Prostate gland (tissue), 2 donors: Measurements from ENCODE around the gene RDH8. TPM values are rescaled to one million over a fixed set of nuclear protein-coding genes. Genes with fewer than 3 reads are reported as not detected.

ENCODE experiments used
- DNase-seq: peaks from one replicate; pipeline ENCODE4 v3.0.0-alpha.2; 2019; ENCODE audit warnings: low spot score
- H3K27ac ChIP-seq, 2 donors: fragments of 200-600 bp; sonication (generic); 2 replicates each; pipeline ENCODE4 v1.5.1; 2017 to 2019
- H3K27me3 ChIP-seq: fragments of 200-600 bp; sonication (generic); replicated peaks from 2 replicates; pipeline ENCODE4 v1.5.1; 2019; ENCODE audit not compliant: insufficient read depth
- H3K36me3 ChIP-seq, 2 donors: fragments of 200-600 bp; sonication (generic); 1 replicate in 1 of 2; 2 replicates in 1 of 2; pipeline versions ENCODE4 v1.5.1 to v1.8.1; 2017 to 2019
- H3K4me1 ChIP-seq: fragments of 200-600 bp; sonication (generic); replicated peaks from 2 replicates; pipeline ENCODE4 v1.5.1; 2019
- H3K4me3 ChIP-seq, 2 donors: fragments of 200-600 bp; sonication (generic); 2 replicates each; pipeline ENCODE4 v1.5.1; 2017 to 2019
- H3K9me3 ChIP-seq: fragments of 200-600 bp; sonication (generic); 2 replicates; pipeline ENCODE4 v1.5.1; 2017
- CTCF ChIP-seq, 4 experiments: fragments of 200-600 bp in 2 of 4; fragments of 450-650 bp in 2 of 4; sonication (generic) in 2 of 4; IDR thresholded peaks; 1 replicate in 3 of 4; 2 replicates in 1 of 4; pipeline ENCODE4 v1.5.1; 2016 to 2019; ENCODE audit warnings: antibody characterized with exemption in 4 of 4, mild to moderate bottlenecking in 2 of 4, moderate library complexity in 2 of 4
- POLR2A ChIP-seq: fragments of 450-650 bp; IDR thresholded peaks from one replicate; pipeline ENCODE4 v1.6.1; 2016; ENCODE audit warnings: antibody characterized with exemption, mild to moderate bottlenecking
- POLR2AphosphoS5 ChIP-seq: sonication (generic); formaldehyde crosslinking; IDR thresholded peaks from one replicate; pipeline ENCODE4 v1.6.1; 2017; ENCODE audit warnings: antibody characterized with exemption
- WGBS: methylation state at CpG from one replicate; pipeline ENCODE4 v1.1.5; 2018; 5-methylcytosine and 5-hydroxymethylcytosine counted together
- intact Hi-C: fragments of 100-400 bp; cut with DNase I; formaldehyde crosslinking; loops from one replicate; pipeline ENCODE4 v1.14.2; 2022
- total RNA-seq, 2 donors: library from RNA; depleted of rRNA; stranded (reverse); fragments of >200 nt; gene quantifications; one replicate each; pipeline ENCODE4 v1.1.0, GENCODE V29; 2016

The RDH8 gene
- total RNA-seq, 2 donors from 2014 or later = not detected

GRCh38 chr19:10052602-10053360 lies 39.5 kb downstream of the RDH8 start:
- Histone ChIP-seq H3K36me3 (no peaks in the 10 kb centered on the region), H3K9me3 (no peaks in the 10 kb centered on the region), H3K4me1 (no peaks in the 10 kb centered on the region), H3K4me3 (no peak overlapping the region), H3K27ac (no peak overlapping the region), H3K27me3 (no peaks in the 10 kb centered on the region)
- intact Hi-C loops = no loop called here
- TF ChIP-seq CTCF (IDR thresholded peaks at IDR 0.05) = no peak
- TF ChIP-seq POLR2AphosphoS5 = no peak
- TF ChIP-seq POLR2A = no peak
- 74% methylated on average over 21 of the region's 21 CpGs for WGBS
- no peak for DNase-seq

- WGBS = 32% methylated on average over 15 of the region's 21 CpGs
- Histone ChIP-seq H3K4me3 (no peak overlapping the region), H3K36me3 (no peaks in the 10 kb centered on the region), H3K27me3 (no peaks in the 10 kb centered on the region), H3K4me1 (no peaks in the 10 kb centered on the region), H3K9me3 (no peaks in the 10 kb centered on the region), H3K27ac (no peak overlapping the region)
- intact Hi-C loops = no loop called here
- no peak for TF ChIP-seq CTCF (IDR thresholded peaks at IDR 0.05)
- TF ChIP-seq POLR2A = no peak
- no peak for TF ChIP-seq POLR2AphosphoS5
- DNase-seq = no peak
Measured at GRCh38 chr19:10061717-10062310, 48.5 kb downstream of the RDH8 start.

- Histone ChIP-seq H3K27me3 (no peaks in the 10 kb centered on the region), H3K36me3 (no peaks in the 10 kb centered on the region), H3K27ac (no peak overlapping the region), H3K9me3 (no peaks in the 10 kb centered on the region), H3K4me1 (no peaks in the 10 kb centered on the region), H3K4me3 (no peak overlapping the region)
- TF ChIP-seq POLR2AphosphoS5 (no peak), CTCF (IDR thresholded peaks at IDR 0.05) (no peak), POLR2A (no peak)
- no peak for DNase-seq
- intact Hi-C loops = no loop called here
- WGBS = 75% methylated on average over 4 of the region's 4 CpGs
Measured at GRCh38 chr19:10068205-10068604, 54.9 kb downstream of the RDH8 start.

- intact Hi-C loops = no loop called here
Measured at GRCh38 chr19:10069046-10069445, 55.8 kb downstream of the RDH8 start.

More at GRCh38 chr19:10069046-10069445, 55.8 kb downstream of the RDH8 start:
- TF ChIP-seq CTCF (IDR thresholded peaks at IDR 0.05) (no peak), POLR2AphosphoS5 (no peak), POLR2A (no peak)
- 62% methylated on average over 6 of the region's 6 CpGs for WGBS
- Histone ChIP-seq H3K27ac (no peak overlapping the region), H3K9me3 (no peaks in the 10 kb centered on the region), H3K4me3 (no peak overlapping the region), H3K27me3 (no peaks in the 10 kb centered on the region), H3K36me3 (no peaks in the 10 kb centered on the region), H3K4me1 (no peaks in the 10 kb centered on the region)
- no peak for DNase-seq
